Activated CD4-positive, alpha-beta T cell treated with anti-CD3 and anti-CD28 coated beads, Interleukin-2, amount 50 U/mL, for 24 hours (primary cell): ENCODE data around the gene TMEM259.
A peak's percentile ranks its signal among the peaks of the same experiment; 100 is the strongest.

Experiments used
- DNase-seq, 2 donors: peaks; one replicate each; pipeline ENCODE4 v3.0.0-alpha.2; 2020; ENCODE audit warnings: low read depth in 1 of 2, low spot score in 1 of 2

TMEM259 gene

DNA sequence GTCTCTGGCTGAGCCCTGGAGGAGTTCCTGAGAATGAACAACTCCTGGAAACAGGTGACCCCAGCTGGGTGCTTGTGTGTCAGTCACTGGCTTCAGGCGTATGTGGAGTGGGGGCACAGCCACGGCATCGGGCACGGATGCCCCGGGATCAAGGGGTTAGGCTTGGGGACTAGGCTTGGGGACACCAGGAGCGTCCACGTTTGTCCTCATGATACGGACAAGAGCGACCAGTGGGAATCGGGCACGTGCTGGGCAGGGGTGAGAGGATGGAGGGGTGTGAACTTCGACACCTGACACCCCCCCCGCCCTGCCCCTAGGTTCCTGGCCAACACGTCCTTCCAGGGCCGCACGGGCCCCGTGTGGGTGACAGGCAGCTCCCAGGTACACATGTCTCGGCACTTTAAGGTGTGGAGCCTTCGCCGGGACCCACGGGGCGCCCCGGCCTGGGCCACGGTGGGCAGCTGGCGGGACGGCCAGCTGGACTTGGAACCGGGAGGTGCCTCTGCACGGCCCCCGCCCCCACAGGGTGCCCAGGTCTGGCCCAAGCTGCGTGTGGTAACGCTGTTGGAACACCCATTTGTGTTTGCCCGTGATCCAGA, 16.6 kb downstream of the TMEM259 start:
- DNase-seq = no peak

DNA sequence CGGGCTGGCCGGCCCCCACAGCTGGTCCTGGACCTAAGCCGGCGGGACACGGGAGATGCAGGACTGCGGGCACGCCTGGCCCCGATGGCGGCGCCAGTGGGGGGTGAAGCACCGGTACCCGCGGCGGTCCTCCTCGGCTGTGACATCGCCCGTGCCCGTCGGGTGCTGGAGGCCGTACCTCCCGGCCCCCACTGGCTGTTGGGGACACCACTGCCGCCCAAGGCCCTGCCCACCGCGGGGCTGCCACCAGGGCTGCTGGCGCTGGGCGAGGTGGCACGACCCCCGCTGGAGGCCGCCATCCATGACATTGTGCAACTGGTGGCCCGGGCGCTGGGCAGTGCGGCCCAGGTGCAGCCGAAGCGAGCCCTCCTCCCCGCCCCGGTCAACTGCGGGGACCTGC, 17.6 kb downstream of the TMEM259 start:
- DNase-seq = no peak

GRCh38 chr19:1002600-1002999, 18.3 kb downstream of the TMEM259 start:
- no peak for DNase-seq

- DNase-seq = peak; percentile 51 to 59
Measured at GRCh38 chr19:1001538-1002166, 19.3 kb downstream of the TMEM259 start.

DNA sequence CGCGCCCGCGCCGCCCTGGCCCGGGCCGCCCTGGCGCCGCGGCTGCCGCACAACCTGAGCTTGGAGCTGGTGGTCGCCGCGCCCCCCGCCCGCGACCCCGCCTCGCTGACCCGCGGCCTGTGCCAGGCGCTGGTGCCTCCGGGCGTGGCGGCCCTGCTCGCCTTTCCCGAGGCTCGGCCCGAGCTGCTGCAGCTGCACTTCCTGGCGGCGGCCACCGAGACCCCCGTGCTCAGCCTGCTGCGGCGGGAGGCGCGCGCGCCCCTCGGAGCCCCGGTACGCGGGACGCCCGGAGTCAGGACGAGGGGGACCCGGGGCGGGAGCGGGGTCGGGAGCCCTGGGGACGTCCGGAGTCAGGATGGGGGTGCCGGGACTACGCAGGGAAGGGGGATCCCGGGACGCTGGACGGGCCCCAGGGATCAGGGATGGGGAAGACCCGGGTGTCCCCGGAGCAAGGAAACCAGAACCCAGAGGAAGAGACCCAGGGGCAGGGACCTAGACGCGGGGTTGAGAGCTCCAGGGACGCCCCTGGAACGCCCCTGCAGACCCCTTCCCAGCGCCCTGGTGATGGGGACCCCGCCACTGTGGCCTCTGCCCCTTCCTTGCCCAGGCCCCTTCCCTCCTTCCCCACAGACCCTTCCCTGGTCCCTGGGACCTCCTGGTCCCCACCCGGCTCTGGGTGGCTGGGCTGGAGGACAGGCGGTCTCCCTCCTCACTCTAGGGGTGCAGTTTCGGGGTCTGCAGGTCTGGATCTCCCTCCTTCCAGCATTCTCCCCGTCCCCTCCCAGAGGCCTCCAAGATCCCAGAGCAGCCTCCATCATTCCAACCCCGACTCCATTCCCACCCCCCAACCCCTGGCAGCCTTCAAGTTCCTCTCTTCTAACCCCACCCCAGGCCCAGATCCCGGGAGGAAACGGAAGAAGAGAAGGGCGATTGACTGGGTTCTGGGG, 20.1 kb downstream of the TMEM259 start:
- no peak for DNase-seq

DNA sequence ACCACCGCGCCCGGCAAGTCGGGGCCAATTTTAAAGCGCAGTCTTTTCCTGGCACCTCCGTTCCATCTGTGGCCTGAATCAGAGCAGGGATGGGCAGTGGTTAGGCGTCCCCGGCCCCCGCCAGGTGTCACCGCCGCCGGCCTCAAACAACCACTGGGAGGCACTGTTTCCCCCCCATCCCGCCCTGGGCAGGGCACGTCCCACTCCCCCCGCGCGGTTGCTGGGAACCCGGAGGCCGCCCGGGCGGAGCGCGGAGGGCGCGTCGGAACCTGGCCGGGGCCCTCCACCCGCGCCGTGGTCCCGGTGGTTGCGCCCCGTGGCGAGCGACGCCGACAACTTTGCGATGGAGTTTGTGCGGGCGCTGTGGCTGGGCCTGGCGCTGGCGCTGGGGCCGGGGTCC, 20.8 kb downstream of the TMEM259 start, which contains the start of gene GRIN3B:
Gene GRIN3B (plus strand): TSS at position 325 of the 400 bp plus-strand sequence. CDS start 19 bp downstream, at position 344.
- DNase-seq = peak; percentile 44 to 60

DNA sequence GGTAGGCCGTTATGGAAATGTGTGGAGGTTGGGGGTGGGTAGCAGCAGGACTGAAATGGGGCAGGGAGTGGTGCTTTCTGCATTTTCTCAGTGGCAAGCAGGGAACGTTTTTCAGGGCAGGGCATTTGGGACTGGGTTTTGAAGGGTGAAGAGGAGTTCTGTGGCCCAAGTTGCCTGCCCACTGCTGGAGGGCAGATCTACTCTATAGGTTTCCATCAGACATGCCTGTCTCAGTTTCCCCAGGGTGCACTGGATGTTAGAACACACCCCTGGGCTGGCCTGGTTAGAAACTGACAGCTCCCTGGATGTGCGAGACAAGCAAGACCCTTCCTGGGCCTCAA, 21.6 kb downstream of the TMEM259 start:
- no peak for DNase-seq

DNA sequence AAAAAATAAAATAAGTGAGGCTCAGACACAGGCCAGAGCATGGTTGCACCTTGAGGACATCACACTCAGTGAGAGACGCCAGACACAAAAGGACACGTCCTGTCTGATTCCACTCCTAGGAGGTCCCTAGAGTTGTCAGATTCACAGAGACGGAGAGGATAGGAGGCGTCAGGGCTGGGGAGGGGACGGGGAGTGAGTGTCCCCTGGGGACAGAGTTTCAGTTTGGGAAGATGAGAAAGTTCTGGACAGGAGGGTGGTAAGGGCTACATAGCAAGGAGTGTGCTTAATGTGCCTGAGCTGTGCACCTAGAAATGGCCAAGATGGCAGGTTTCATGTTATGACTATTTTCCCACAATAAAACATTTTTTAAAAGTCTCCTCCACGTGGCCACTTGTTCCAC, 22.9 kb downstream of the TMEM259 start:
- DNase-seq = no peak

- DNase-seq = peak; percentile 44 to 49
Measured at GRCh38 chr19:996051-996838, 24.7 kb downstream of the TMEM259 start.

- DNase-seq = no peak
Measured at GRCh38 chr19:995051-995827, 25.7 kb downstream of the TMEM259 start.

- DNase-seq = no peak
Measured at GRCh38 chr19:994516-994915, 26.4 kb downstream of the TMEM259 start.

GRCh38 chr19:993831-994393, 27.0 kb downstream of the TMEM259 start:
- no peak for DNase-seq

DNA sequence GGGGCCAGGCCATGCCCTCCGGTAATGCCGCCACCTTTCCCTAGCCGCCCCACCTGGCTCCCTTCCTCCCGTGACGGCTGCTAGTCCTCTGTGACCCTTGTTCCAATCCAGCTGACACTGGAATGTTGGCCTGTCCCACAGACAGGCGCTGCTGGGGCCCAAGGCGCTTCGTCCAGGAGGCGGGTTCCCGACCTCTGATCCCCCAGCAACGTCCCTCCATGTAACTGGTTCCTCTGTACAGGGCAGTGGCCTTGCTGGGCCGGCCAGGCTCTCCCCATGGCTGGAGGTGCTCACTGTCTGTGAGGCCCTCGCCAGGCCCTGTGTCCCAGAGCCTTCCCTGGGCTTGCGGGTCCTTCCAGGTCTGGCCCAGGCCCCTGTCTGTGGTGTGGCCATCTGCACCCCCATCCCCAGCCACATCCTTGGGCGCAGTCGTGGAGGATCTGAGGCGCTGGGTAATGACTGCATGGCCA, 27.5 kb downstream of the TMEM259 start:
- DNase-seq = no peak

DNA sequence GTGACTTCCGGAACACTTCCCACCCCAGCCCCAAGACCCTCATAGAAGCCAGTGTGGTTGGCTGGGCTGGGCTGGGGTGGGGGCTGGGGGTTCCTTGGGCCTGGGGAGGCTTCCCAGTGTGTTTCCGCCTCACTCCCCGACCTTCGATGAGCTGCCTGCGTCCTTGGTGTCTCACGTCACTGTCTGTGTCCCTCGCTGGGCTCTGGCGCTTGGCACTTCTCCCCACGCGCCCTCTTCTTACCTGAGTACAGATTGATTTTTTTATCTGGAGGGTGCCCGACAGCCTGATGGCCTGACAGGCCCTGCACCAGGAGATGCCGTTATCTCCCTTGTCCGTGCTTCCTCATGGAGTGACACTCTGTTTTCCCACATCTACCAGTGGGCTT, 28.3 kb downstream of the TMEM259 start:
- no peak for DNase-seq

- DNase-seq = no peak
Measured at GRCh38 chr19:991932-992669, 28.8 kb downstream of the TMEM259 start.

DNA sequence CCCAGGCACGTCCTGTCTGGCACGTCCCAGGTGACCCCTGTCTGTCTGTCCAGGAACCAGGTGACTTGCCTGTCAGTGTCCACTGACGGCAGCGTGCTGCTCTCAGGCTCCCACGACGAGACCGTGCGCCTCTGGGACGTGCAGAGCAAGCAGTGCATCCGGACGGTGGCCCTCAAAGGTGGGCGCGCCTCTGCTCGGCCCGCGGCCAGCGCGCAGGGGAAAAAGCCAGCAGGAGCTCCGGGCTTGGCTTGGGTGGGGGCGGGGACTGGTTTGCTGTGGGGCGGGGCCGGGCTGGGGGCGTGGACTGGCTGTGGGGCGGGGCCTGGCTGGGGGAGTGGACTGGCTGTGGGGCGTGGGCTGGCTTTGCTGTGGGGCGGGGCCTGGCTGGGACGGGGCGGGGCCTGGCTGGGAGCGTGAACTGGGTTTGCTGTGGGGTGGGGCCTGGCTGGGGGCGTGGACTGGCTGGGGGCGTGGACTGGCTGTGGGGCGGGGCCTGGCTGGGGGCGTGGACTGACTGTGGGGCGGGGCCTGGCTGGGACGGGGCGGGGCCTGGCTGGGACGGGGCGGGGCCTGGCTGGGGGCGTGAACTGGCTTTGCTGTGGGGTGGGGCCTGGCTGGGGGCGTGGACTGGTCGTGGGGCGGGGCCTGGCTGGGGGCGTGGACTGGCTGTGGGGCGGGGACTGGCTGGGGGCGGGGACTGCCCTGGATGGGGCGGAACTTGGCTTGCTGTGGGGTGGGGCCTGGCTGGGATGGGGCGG, 29.6 kb downstream of the TMEM259 start:
- DNase-seq = peak; percentile 41 to 53

DNA sequence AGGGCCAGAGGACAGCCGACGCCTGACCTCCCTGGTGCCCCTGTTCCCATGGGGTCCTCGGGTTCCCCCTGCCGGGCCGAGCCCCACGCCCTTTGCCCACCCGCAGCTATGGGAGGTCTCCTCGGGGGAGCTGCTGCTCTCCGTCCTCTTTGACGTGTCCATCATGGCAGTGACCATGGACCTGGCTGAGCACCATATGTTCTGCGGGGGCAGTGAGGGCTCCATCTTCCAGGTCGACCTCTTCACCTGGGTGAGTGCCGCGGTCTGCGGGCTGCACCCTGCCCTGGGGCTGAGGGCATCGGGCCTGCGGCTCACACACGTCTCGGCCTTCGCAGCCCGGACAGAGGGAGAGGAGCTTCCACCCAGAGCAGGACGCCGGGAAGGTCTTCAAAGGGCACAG, 30.2 kb downstream of the TMEM259 start:
- DNase-seq = no peak

- DNase-seq = no peak
Measured at GRCh38 chr19:990119-990571, 30.8 kb downstream of the TMEM259 start.
